GM12878 (cell line): ENCODE measurements around the gene PRDM12. TPM values are rescaled to one million over a fixed set of nuclear protein-coding genes. Genes with fewer than 3 reads are reported as not detected.

Experiments
- ATAC-seq: fragments of 200-7000 bp; cut with Tn5 transposase; 3 replicates; pipeline ENCODE4 v1.9.1; 2020; ENCODE audit warnings: mild to moderate bottlenecking, moderate library complexity
- BruUV-seq: library from RNA; stranded (reverse); fragments of 400-500 nt; replicated peaks from 2 replicates; lab custom pipeline; 2021; lab: Mats Ljungman, UMichigan
- CTCF ChIA-PET: fragments of 300-600 bp; sonication (Branson Sonifier 250); formaldehyde crosslinking; extraction: SDS; loops from one replicate; lab custom pipeline; 2021; ENCODE audit warnings: inconsistent platforms; lab: Yijun Ruan, JAX
- POLR2A ChIA-PET: fragments of 350-600 bp; formaldehyde crosslinking; extraction: SDS; loops from one replicate; lab custom pipeline; 2021; ENCODE audit warnings: inconsistent platforms; lab: Charles Lee
- RAD21 ChIA-PET: fragments of 300-600 bp; sonication (Branson Sonifier 250); formaldehyde crosslinking; loops from one replicate; lab custom pipeline; 2023; ENCODE audit warnings: antibody characterized with exemption; ENCODE audit not compliant: unreplicated experiment; lab: Charles Lee
- SMC1A ChIA-PET: fragments of 300-600 bp; sonication (Branson Sonifier 250); formaldehyde crosslinking; loops from one replicate; lab custom pipeline; 2023; ENCODE audit not compliant: unreplicated experiment, uncharacterized antibody; lab: Charles Lee
- DNase-seq: peaks from one replicate; pipeline ENCODE4 v3.0.0-alpha.2; 2011; ENCODE audit warnings: low read depth, low spot score
- FAIRE-seq: peaks from 3 replicates; lab custom pipeline; 2011; peaks lifted over from hg19 to GRCh38; lab: Jason Lieb, UNC
- H2AFZ ChIP-seq: 2 replicates; pipeline ENCODE4 v1.6.0; 2011; ENCODE audit warnings: low read depth, low read length, control low read depth; ENCODE audit not compliant: control insufficient read depth
- H3K27ac ChIP-seq: 2 replicates; pipeline ENCODE4 v1.5.1; 2011; ENCODE audit warnings: control low read depth; ENCODE audit not compliant: control insufficient read depth, insufficient read depth
- H3K27me3 ChIP-seq, 2 experiments: replicated peaks in 1 of 2; 2 replicates each; pipeline versions ENCODE4 v1.6.0 to v1.6.1; 2011; ENCODE audit warnings: low read length in 1 of 2; ENCODE audit not compliant: control insufficient read depth in 2 of 2, insufficient read depth in 2 of 2
- H3K36me3 ChIP-seq, 2 experiments: 2 replicates each; pipeline ENCODE4 v1.5.1; 2011; ENCODE audit warnings: low read length in 1 of 2; ENCODE audit not compliant: control insufficient read depth in 2 of 2, insufficient read depth in 2 of 2
- H3K4me1 ChIP-seq: 2 replicates; pipeline ENCODE4 v1.6.1; 2011; ENCODE audit warnings: mild to moderate bottlenecking, low read length, moderate library complexity, mixed read lengths; ENCODE audit not compliant: control insufficient read depth, insufficient read depth
- H3K4me2 ChIP-seq: 2 replicates; pipeline ENCODE4 v1.6.0; 2011; ENCODE audit warnings: control low read depth; ENCODE audit not compliant: control insufficient read depth, insufficient read depth
- H3K4me3 ChIP-seq: fragments of 200-600 bp; sonication (generic); 2 replicates; pipeline ENCODE4 v1.5.1; 2016
- H3K79me2 ChIP-seq: 2 replicates; pipeline ENCODE4 v1.6.0; 2011; ENCODE audit warnings: low read length; ENCODE audit not compliant: control insufficient read depth, insufficient read depth
- H3K9ac ChIP-seq: 2 replicates; pipeline ENCODE4 v1.8.0; 2011; ENCODE audit warnings: low read length, control low read depth, mixed read lengths; ENCODE audit not compliant: control insufficient read depth, insufficient read depth
- H3K9me3 ChIP-seq: replicated peaks from 3 replicates; pipeline ENCODE4 v1.5.1; 2011; ENCODE audit warnings: mild to moderate bottlenecking, low read length; ENCODE audit not compliant: control insufficient read depth, insufficient read depth
- H4K20me1 ChIP-seq: 2 replicates; pipeline ENCODE4 v1.6.0; 2011; ENCODE audit not compliant: control insufficient read depth, insufficient read depth
- BHLHE40 ChIP-seq, 2 experiments: fragments of 450-650 bp in 1 of 2; IDR thresholded peaks; 2 replicates each; pipeline ENCODE4 v1.6.1; 2011 to 2017; ENCODE audit warnings: low read depth in 2 of 2, borderline replicate concordance in 1 of 2, improper control_type of control experiment in 1 of 2, low read length in 1 of 2, mild to moderate bottlenecking in 1 of 2
- BMI1 ChIP-seq: fragments of 450-650 bp; IDR thresholded peaks from 2 replicates; pipeline ENCODE4 v1.6.1; 2016; ENCODE audit warnings: mild to moderate bottlenecking, moderate library complexity, borderline replicate concordance
- CHD4 ChIP-seq: fragments of 200-600 bp; sonication (generic); IDR thresholded peaks from 2 replicates; pipeline ENCODE4 v1.6.1; 2016; ENCODE audit warnings: mild to moderate bottlenecking
- CREM ChIP-seq: IDR thresholded peaks from 2 replicates; pipeline ENCODE4 v1.6.1; 2014; ENCODE audit warnings: antibody characterized with exemption, low read depth
- ETV6 ChIP-seq, 2 experiments: fragments of 450-650 bp in 1 of 2; IDR thresholded peaks in 1 of 2; conservative IDR thresholded peaks in 1 of 2; 2 replicates each; pipeline ENCODE4 v1.6.1; 2014; ENCODE audit warnings: antibody characterized with exemption in 1 of 2, borderline replicate concordance in 1 of 2, low read depth in 1 of 2, mild to moderate bottlenecking in 1 of 2, moderate library complexity in 1 of 2
- HCFC1 ChIP-seq: fragments of 150-350 bp; IDR thresholded peaks from 2 replicates; pipeline ENCODE4 v1.6.1; 2014; ENCODE audit warnings: low read length
- HDAC6 ChIP-seq: fragments of 200-600 bp; sonication (generic); IDR thresholded peaks from one replicate; pipeline ENCODE4 v1.8.0; 2017; ENCODE audit warnings: antibody characterized with exemption; ENCODE audit not compliant: unreplicated experiment
- KLF5 ChIP-seq: fragments of 450-650 bp; IDR thresholded peaks from 2 replicates; pipeline ENCODE4 v1.6.1; 2014; ENCODE audit warnings: mild to moderate bottlenecking; ENCODE audit not compliant: partially characterized antibody
- NFYA ChIP-seq: IDR thresholded peaks from 2 replicates; pipeline ENCODE4 v1.6.1; 2011; ENCODE audit warnings: low read depth, mild to moderate bottlenecking, low read length, improper control_type of control experiment, borderline replicate concordance
- NFYB ChIP-seq: IDR thresholded peaks from 2 replicates; pipeline ENCODE4 v1.6.1; 2011; ENCODE audit warnings: low read depth, mild to moderate bottlenecking, low read length, improper control_type of control experiment, moderate library complexity; ENCODE audit not compliant: insufficient read depth
- NR2C1 ChIP-seq: fragments of 450-650 bp; IDR thresholded peaks from 2 replicates; pipeline ENCODE4 v1.6.1; 2017; ENCODE audit warnings: antibody characterized with exemption, mild to moderate bottlenecking, moderate library complexity
- NR2C2 ChIP-seq: IDR thresholded peaks from 2 replicates; pipeline ENCODE4 v1.6.1; 2011; ENCODE audit warnings: borderline replicate concordance, low read depth; ENCODE audit not compliant: control insufficient read depth, insufficient read length
- POLR2AphosphoS2 ChIP-seq: IDR thresholded peaks from 2 replicates; pipeline ENCODE4 v1.6.1; 2011; ENCODE audit warnings: low read depth, mild to moderate bottlenecking, low read length, improper control_type of control experiment, moderate library complexity
- RCOR1 ChIP-seq: conservative IDR thresholded peaks from 2 replicates; pipeline ENCODE4 v1.6.1; 2012; ENCODE audit warnings: low read depth, low read length, improper control_type of control experiment
- SMAD5 ChIP-seq: IDR thresholded peaks from 2 replicates; pipeline ENCODE4 v1.6.1; 2016; ENCODE audit warnings: antibody characterized with exemption, low read depth
- SRF ChIP-seq, 2 experiments: IDR thresholded peaks; 2 replicates each; pipeline ENCODE4 v1.6.1; 2011; ENCODE audit warnings: low read depth in 2 of 2, low read length in 2 of 2, mild to moderate bottlenecking in 1 of 2, moderate library complexity in 1 of 2
- STAT1 ChIP-seq: fragments of 450-650 bp; conservative IDR thresholded peaks from 2 replicates; pipeline ENCODE4 v1.6.1; 2014; ENCODE audit warnings: antibody characterized with exemption, mild to moderate bottlenecking
- ZBTB33 ChIP-seq: fragments of 450-650 bp; IDR thresholded peaks from 2 replicates; pipeline ENCODE4 v1.6.1; 2017; ENCODE audit warnings: mild to moderate bottlenecking
- ZNF687 ChIP-seq: fragments of 450-650 bp; IDR thresholded peaks from 2 replicates; pipeline ENCODE4 v1.6.1; 2017; ENCODE audit warnings: mild to moderate bottlenecking, moderate library complexity
- WGBS: methylation state at CpG from one replicate; pipeline ENCODE4 v1.1.6; 2016; ENCODE audit warnings: low lambda C conversion rate; ENCODE audit not compliant: insufficient replicate concordance, insufficient coverage; ENCODE audit errors: missing lambda C conversion rate; 5-methylcytosine and 5-hydroxymethylcytosine counted together
- in situ Hi-C: fragments of 300-500 bp; cut with MboI; formaldehyde crosslinking; loops from 9 replicates; pipeline ENCODE4 v1.14.3; 2018; ENCODE audit warnings: mixed read lengths
- intact Hi-C: fragments of 100-400 bp; cut with micrococcal nuclease; formaldehyde crosslinking; loops from one replicate; pipeline ENCODE4 v1.14.2; 2022; ENCODE audit not compliant: unreplicated experiment
- polyA plus RNA-seq, 11 experiments: library from polyadenylated mRNA; depleted of rRNA in 4 of 11; unstranded in 6 of 11; stranded (reverse) in 5 of 11; fragments of >200 nt; fragmentation: Nextera tagmentation in 4 of 11; fragmentation: Illumina TruSeq in 1 of 11; extraction: Ambion mirVana in 4 of 11; extraction: Trizol in 1 of 11; gene quantifications; 1 replicate in 1 of 11; 2 replicates in 10 of 11; pipeline versions ENCODE4 v1.2.1 to v1.2.3, GENCODE V29; 2011 to 2016; ENCODE audit warnings: inconsistent platforms in 2 of 11, missing spikeins in 2 of 11, low read depth in 1 of 11
- total RNA-seq, 4 experiments: library from RNA; depleted of rRNA in 3 of 4; stranded (reverse); fragments of >200 nt in 3 of 4; fragmentation: Illumina TruSeq in 1 of 4; extraction: Trizol in 1 of 4; gene quantifications; 2 replicates each; pipeline versions ENCODE4 v1.2.1 to v1.2.3, GENCODE V29; 2013 to 2021

The PRDM12 gene
- total and polyA plus RNA-seq, 10 of the 15 experiments (the other 5 are each of a cell fraction or from before 2014, with no cell fraction given) = not detected

- no peaks in the 10 kb centered on the region for H3K4me1 ChIP-seq
- H3K27me3 ChIP-seq = no peaks in the 10 kb centered on the region
- 100% methylated on average over 2 of the region's 2 CpGs for WGBS
- H3K4me2 ChIP-seq = no peak overlapping the region
- no peak overlapping the region for H3K9ac ChIP-seq
- in situ Hi-C loops = no loop called here
- H4K20me1 ChIP-seq = no peaks in the 10 kb centered on the region
- no peak overlapping the region for H3K27ac ChIP-seq
- H2AFZ ChIP-seq = no peak overlapping the region
- DNase-seq (no peak), FAIRE-seq (no peak), ATAC-seq (no peak)
- no peak overlapping the region for H3K4me3 ChIP-seq
- H3K79me2 ChIP-seq = no peaks in the 10 kb centered on the region; the same call in 1 of the 2 replicates
- intact Hi-C loops = no loop called here
- no peaks in the 10 kb centered on the region; a peak in 1 of 4 replicates for H3K36me3 ChIP-seq
- CTCF ChIA-PET = no interaction called here
- H3K9me3 ChIP-seq = no peaks in the 10 kb centered on the region
- RAD21 ChIA-PET = no interaction called here
- BruUV-seq = no TSS peak
- TF ChIP-seq KLF5 (no peak), ZNF687 (no peak), NR2C2 (no peak), NFYA (no peak), BHLHE40 (IDR thresholded peaks at IDR 0.05; ENCODE audit: borderline replicate concordance in 1 of 2, low read depth in 2 of 2, low read length in 1 of 2) (no peak), CHD4 (no peak), RCOR1 (no peak), HCFC1 (no peak), ZBTB33 (no peak), BMI1 (no peak), SRF (IDR thresholded peaks at IDR 0.05; ENCODE audit: low read depth in 2 of 2, low read length in 2 of 2) (no peak), CREM (no peak), HDAC6 (no peak), ETV6 (conservative IDR thresholded peaks at IDR 0.05 in 1 of 2, IDR thresholded peaks at IDR 0.05 in 1 of 2; ENCODE audit: borderline replicate concordance in 1 of 2, low read depth in 1 of 2) (no peak), SMAD5 (no peak), STAT1 (no peak), NR2C1 (no peak), NFYB (no peak), POLR2AphosphoS2 (no peak)
- SMC1A ChIA-PET = no interaction called here
- POLR2A ChIA-PET = no interaction called here
These were observed 64.8 kb downstream of the PRDM12 start for GRCh38 chr9:130729145-130729544.
